GM23248 (cell line): Measurements from ENCODE around the gene TLE4. TPM values are rescaled to one million over a fixed set of nuclear protein-coding genes. Genes with fewer than 3 reads are reported as not detected.
"Not testable (repeated sequence)": the region's sequence is repeated elsewhere in the genome, so short reads cannot be mapped to it uniquely, and the experiment has no call there.

Source experiments
- DNase-seq: peaks from one replicate; pipeline ENCODE4 v3.0.0-alpha.2; 2015
- H2AFZ ChIP-seq: fragments of 200-600 bp; sonication (generic); 2 replicates; pipeline ENCODE4 v1.6.1; 2016; ENCODE audit warnings: antibody characterized with exemption
- H3F3A ChIP-seq: fragments of 200-600 bp; sonication (generic); 2 replicates; pipeline ENCODE4 v1.6.1; 2016; ENCODE audit warnings: mild to moderate bottlenecking, antibody characterized with exemption, mixed run types; ENCODE audit not compliant: insufficient read depth
- H3K27ac ChIP-seq: fragments of 200-600 bp; sonication (generic); 2 replicates; pipeline ENCODE4 v1.5.1; 2016; ENCODE audit warnings: mild to moderate bottlenecking
- H3K27me3 ChIP-seq: fragments of 200-600 bp; sonication (generic); replicated peaks from 2 replicates; pipeline ENCODE4 v1.6.1; 2016; ENCODE audit warnings: mild to moderate bottlenecking; ENCODE audit not compliant: insufficient read depth
- H3K36me3 ChIP-seq: fragments of 200-600 bp; sonication (generic); 2 replicates; pipeline ENCODE4 v1.6.1; 2016; ENCODE audit warnings: low read depth, mild to moderate bottlenecking
- H3K4me1 ChIP-seq: fragments of 200-600 bp; sonication (generic); 2 replicates; pipeline ENCODE4 v1.6.1; 2016; ENCODE audit warnings: mild to moderate bottlenecking; ENCODE audit not compliant: insufficient read depth
- H3K4me2 ChIP-seq: fragments of 200-600 bp; sonication (generic); one replicate; pipeline ENCODE4 v1.6.1; 2016; ENCODE audit warnings: mild to moderate bottlenecking; ENCODE audit not compliant: unreplicated experiment
- H3K4me3 ChIP-seq: fragments of 200-600 bp; sonication (generic); 2 replicates; pipeline ENCODE4 v1.5.1; 2016; ENCODE audit warnings: mild to moderate bottlenecking
- H3K79me2 ChIP-seq: fragments of 200-600 bp; sonication (generic); 2 replicates; pipeline ENCODE4 v1.6.1; 2016; ENCODE audit warnings: mild to moderate bottlenecking; ENCODE audit not compliant: insufficient read depth
- H3K9ac ChIP-seq: fragments of 200-600 bp; sonication (generic); 2 replicates; pipeline ENCODE4 v1.6.1; 2016; ENCODE audit warnings: mild to moderate bottlenecking
- H3K9me2 ChIP-seq: fragments of 200-600 bp; sonication (generic); 2 replicates; pipeline ENCODE4 v1.6.1; 2016; ENCODE audit warnings: mixed run types, mild to moderate bottlenecking, moderate library complexity; ENCODE audit not compliant: insufficient read depth
- H3K9me3 ChIP-seq: fragments of 200-600 bp; sonication (generic); one replicate; pipeline ENCODE4 v1.6.1; 2017; ENCODE audit warnings: low read depth
- H4K20me1 ChIP-seq: fragments of 200-600 bp; sonication (generic); 2 replicates; pipeline ENCODE4 v1.6.0; 2016; ENCODE audit not compliant: insufficient read depth
- EZH2 ChIP-seq: fragments of 200-600 bp; sonication (generic); IDR thresholded peaks from 2 replicates; pipeline ENCODE4 v1.6.1; 2018; ENCODE audit warnings: antibody characterized with exemption, mild to moderate bottlenecking; ENCODE audit not compliant: insufficient read depth, poor library complexity, severe bottlenecking
- EZH2phosphoT487 ChIP-seq: fragments of 200-600 bp; sonication (generic); IDR thresholded peaks from 2 replicates; pipeline ENCODE4 v1.6.1; 2018; ENCODE audit warnings: antibody characterized with exemption, moderate library complexity, mild to moderate bottlenecking, low read depth; ENCODE audit not compliant: insufficient read depth
- WGBS, 2 experiments: methylation state at CpG; one replicate each; pipeline ENCODE4 v1.1.6; 2015 to 2017; ENCODE audit warnings: low lambda C conversion rate in 2 of 2, low coverage in 1 of 2; ENCODE audit errors: missing lambda C conversion rate in 2 of 2; 5-methylcytosine and 5-hydroxymethylcytosine counted together
- in situ Hi-C: fragments of 300-500 bp; cut with MboI; formaldehyde crosslinking; loops from 2 replicates; pipeline ENCODE4 v1.15.0; 2020
- polyA plus RNA-seq: library from polyadenylated mRNA; unstranded; fragments of >200 nt; fragmentation: Nextera tagmentation; extraction: Ambion mirVana; gene quantifications from 2 replicates; pipeline ENCODE4 v1.2.1, GENCODE V29; 2016
- total RNA-seq: library from RNA; depleted of rRNA; stranded (reverse); fragments of >200 nt; shearing (Covaris generic); gene quantifications from 2 replicates; pipeline ENCODE4 v1.2.3, GENCODE V29; 2014

TLE4 gene
- total and polyA plus RNA-seq, 2 experiments from 2014 or later = 29.5 to 37.8 TPM

DNA sequence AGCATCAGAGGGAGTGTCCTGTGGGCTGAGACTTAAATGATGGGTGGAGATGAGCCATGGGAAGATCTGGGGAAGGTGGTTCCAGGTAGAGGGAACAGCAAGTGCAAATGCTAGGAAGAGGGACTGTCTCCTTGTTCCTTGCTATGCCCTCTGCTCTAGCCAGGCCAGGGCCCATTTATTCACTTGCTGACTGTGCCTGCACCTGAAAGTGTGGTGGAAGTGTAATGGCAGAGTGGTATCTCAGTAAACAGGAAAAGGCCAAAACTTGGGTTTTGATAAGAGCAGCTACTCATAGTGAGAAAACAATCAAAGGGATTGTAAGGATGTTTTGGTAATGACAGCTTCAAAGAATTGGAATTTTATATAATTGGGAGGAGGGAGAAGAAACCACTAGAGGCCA, 32.4 kb downstream of the TLE4 start:
- Histone ChIP-seq H2AFZ (no peak overlapping the region), H3K4me3 (no peak overlapping the region), H3K27me3 (no peaks in the 10 kb centered on the region), H3K9ac (no peak overlapping the region), H3K79me2 (peaks cover 84% of the 10 kb centered on the region), H3F3A (peaks cover 12% of the 10 kb centered on the region; the same call in 1 of the 2 replicates), H3K27ac (no peak overlapping the region), H3K36me3 (peaks cover 5% of the 10 kb centered on the region; the same call in 1 of the 2 replicates), H3K4me2 (no peak overlapping the region), H4K20me1 (0 out of 2 replicates have a peak, but pooled peaks cover 4% of the 10 kb centered on the region), H3K4me1 (peaks cover 2% of the 10 kb centered on the region), H3K9me3 (no peaks in the 10 kb centered on the region), H3K9me2 (no peaks in the 10 kb centered on the region)
- TF ChIP-seq EZH2phosphoT487 (no peak), EZH2 (no peak)
- DNase-seq = no peak
- in situ Hi-C loops = no loop called here

DNA sequence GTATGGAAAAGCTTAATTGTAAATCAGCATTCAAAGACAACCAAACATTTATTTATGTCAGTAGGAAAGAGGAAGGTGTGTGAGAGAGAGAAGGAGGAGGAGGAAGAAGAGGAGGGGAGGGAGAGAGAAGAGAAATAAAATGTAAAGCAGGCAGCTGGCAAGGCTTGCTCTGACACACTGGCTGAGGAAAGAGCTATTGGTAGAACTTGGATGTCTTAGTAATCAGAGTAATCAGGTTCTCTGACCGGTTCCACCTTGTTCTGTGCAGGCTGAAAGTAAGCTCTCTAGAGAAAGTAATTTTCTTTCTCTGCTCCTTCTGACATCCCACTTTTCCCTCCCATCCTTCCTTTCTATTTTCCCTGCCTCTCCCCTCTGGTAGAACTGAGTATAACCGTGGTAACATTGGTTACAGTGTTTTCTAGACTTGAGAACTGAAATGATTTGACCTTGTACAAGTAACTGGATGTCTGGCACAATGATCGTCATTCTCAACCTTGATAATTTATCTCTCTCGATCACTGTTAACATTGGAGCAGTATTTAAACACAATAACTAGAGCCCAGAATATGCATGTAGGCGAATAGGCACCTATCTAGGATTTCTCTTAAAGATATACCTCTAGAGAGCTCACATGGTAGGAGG, 33.3 kb downstream of the TLE4 start:
- TF ChIP-seq EZH2 (no peak), EZH2phosphoT487 (no peak)
- peaks cover 21% of the 10 kb centered on the region for H3F3A ChIP-seq

DNA sequence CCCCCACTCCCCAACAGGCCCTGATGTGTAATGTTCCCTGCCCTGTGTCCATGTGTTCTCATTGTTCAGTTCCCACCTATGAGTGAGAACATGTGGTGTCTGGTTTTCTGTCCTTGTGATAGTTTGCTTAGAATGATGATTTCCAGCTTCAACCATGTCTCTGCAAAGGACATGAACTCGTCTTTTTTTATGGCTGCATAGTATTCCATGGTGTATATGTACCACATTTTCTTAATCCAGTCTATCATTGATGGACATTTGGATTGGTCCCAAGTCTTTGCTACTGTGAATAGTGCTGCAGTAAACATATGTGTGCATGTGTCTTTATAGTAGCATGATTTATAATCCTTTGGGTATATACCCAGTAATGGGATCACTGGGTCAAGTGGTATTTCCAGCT, 34.8 kb downstream of the TLE4 start:
- in situ Hi-C loops, H4K20me1 ChIP-seq, H2AFZ ChIP-seq, H3K9me2 ChIP-seq, H3K27ac ChIP-seq, H3K4me3 ChIP-seq, H3K27me3 ChIP-seq, H3K9me3 ChIP-seq, H3K36me3 ChIP-seq, H3K9ac ChIP-seq, DNase-seq, H3K4me2 ChIP-seq: not testable (repeated sequence)
- peaks cover 36% of the 10 kb centered on the region for H3F3A ChIP-seq
- 90 to 94% methylated on average over 1 of the region's 1 CpG for WGBS, 2 experiments
- H3K4me1 ChIP-seq = peaks cover 26% of the 10 kb centered on the region
- H3K79me2 ChIP-seq = peaks cover 65% of the 10 kb centered on the region

More for the DNA sequence above, 33.3 kb downstream of the TLE4 start:
- Histone ChIP-seq H3K4me3 (no peak overlapping the region), H3K27me3 (no peaks in the 10 kb centered on the region), H4K20me1 (0 out of 2 replicates have a peak, but pooled peaks cover 4% of the 10 kb centered on the region), H3K9ac (no peak overlapping the region), H3K4me1 (peaks cover 11% of the 10 kb centered on the region), H3K36me3 (peaks cover 5% of the 10 kb centered on the region; the same call in 1 of the 2 replicates), H3K79me2 (peaks cover 78% of the 10 kb centered on the region), H3K4me2 (no peak overlapping the region), H3K9me2 (no peaks in the 10 kb centered on the region), H3K9me3 (no peaks in the 10 kb centered on the region), H3K27ac (no peak overlapping the region), H2AFZ (no peak overlapping the region)
- 98 to 100% methylated on average over 5 of the region's 5 CpGs for WGBS, 2 experiments
- in situ Hi-C loops = no loop called here
- DNase-seq = peak; percentile 16

DNA sequence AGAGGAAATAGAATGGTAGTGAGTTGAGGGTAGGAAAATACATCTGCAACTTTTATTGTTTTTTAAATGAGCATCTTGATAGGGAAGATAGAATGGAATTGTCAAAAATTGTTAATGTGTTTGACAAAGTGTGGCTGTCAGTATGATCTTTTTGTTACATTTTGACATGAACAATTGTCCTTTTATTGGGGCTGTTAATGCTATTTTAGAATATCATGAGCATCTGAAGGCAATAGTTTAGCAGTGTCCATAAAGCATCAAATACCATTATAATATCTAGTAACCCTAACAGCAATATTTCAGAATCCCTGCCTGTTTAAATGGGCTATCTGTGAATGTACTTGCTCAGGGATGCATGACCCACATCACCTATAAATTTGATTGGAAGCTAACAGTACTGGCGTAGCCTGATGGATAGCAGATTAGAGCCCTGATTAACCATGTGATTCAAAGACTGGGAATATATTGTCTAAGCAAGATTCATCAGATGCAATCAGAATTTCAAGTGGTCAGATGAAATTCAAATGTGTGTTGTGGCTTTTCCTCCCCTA, 37.8 kb downstream of the TLE4 start:
- no peaks in the 10 kb centered on the region for H3K27me3 ChIP-seq
- in situ Hi-C loops = no loop called here
- H3K9me2 ChIP-seq = no peaks in the 10 kb centered on the region
- H3F3A ChIP-seq = peaks cover 64% of the 10 kb centered on the region
- no peak overlapping the region for H3K9ac ChIP-seq
- TF ChIP-seq EZH2phosphoT487 (no peak), EZH2 (no peak)
- peaks cover 54% of the 10 kb centered on the region for H3K79me2 ChIP-seq
- peaks cover 44% of the 10 kb centered on the region for H3K4me1 ChIP-seq
- 57 to 62% methylated on average over 1 of the region's 1 CpG for WGBS, 2 experiments
- H3K4me2 ChIP-seq = peak overlapping the region; percentile 16
- H3K4me3 ChIP-seq = no peak overlapping the region
- H2AFZ ChIP-seq = no peak overlapping the region
- no peak for DNase-seq
- H3K9me3 ChIP-seq = no peaks in the 10 kb centered on the region
- peak overlapping the region; percentile 63 for H3K27ac ChIP-seq
- H4K20me1 ChIP-seq = no peaks in the 10 kb centered on the region
- H3K36me3 ChIP-seq = no peaks in the 10 kb centered on the region
